Stimulated activated CD8-positive, alpha-beta memory T cell treated with anti-CD3 and anti-CD28 coated beads, Interleukin-12 subunit alpha, Interleukin-12 subunit beta, amount 100 ng/mL, for 24 hours (primary cell): ENCODE results near the gene IWS1.
"Not testable (repeated sequence)": the region's sequence is repeated elsewhere in the genome, so short reads cannot be mapped to it uniquely, and the experiment has no call there.

ENCODE experiments used
- DNase-seq: peaks from one replicate; pipeline ENCODE4 v3.0.0-alpha.2; 2020; ENCODE audit errors: extremely low read depth

The IWS1 gene

DNA sequence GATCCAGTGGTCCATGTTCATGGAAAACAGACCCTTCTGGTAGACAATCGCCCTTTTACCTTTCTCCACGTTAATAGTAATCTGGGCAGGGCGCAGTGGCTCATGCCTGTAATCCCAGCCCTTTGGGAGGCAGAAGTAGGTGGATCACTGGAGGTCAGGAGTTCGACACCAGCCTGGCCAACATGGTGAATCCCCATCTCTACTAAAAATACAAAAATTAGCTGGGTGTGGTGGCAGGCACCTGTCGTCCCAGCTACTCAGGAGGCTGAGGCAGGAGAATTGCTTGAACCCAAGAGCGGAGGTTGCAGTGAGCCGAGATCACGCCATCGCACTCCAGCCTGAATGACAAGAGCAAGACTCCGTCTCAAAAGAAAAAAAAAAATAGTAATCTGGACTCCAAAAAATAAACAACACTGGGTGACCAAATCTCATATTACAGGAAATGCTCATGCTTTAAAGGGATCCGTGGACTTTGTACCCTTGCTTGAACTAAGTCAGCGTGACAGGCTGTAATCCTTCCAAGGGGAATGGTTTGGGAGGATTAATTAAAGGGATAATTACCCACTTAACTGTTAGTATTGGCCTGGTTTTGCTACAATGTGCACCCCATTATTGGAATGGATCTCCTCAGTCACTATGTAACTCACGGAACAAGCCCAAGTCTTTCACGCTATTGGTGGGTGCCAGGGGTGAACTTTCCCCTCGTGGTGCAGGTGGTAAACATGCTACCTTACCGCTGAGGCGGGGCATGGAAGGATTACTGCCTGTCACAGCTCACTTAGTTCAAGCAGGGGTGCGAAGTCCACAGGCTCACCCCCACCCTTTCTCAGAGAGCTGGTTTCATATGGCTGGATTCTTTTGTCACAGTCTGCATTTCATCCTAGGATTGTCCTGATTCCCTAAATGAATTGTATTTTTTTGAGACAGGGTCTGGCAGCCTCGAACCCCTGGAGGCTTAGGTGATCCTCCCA lies 71.4 kb downstream of the IWS1 start:
- no peak for DNase-seq

DNA sequence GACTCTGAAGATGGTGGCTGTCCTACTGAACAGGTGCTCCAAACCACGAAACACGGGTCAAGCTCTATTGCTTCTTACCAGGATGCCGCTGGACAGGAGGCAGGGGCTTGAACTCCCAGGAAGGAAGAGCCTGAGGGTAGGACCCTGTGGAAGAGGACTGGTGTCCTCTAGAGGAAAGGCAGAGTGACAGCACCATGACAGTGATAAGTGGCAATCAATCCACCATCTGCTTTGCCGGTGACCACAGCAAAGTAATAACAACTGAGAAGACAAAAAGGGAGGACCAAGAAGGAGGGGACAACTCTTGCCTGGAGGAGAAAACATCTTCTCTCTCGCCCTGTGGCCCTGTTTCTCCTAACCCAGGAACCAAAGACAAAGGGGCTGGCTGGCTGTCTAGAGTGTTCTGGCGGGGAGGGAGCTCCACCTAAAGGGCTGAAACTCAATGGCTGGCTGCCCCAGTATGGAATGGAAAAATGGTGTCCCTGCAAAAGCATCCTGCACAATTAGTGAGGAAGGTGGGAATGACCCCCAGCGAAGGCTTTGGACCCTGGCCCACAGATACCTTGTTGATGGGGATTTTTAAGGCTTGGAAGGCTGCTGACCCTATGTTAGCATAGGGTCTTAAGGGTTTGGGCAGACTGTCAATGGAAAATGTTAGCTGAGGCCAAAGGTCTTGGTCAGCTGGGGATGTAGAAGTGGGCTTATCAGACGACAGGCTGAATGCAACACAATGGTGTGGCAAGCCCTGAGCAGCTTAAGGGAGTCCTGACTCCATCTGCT lies 72.7 kb downstream of the IWS1 start:
- no peak for DNase-seq

DNA sequence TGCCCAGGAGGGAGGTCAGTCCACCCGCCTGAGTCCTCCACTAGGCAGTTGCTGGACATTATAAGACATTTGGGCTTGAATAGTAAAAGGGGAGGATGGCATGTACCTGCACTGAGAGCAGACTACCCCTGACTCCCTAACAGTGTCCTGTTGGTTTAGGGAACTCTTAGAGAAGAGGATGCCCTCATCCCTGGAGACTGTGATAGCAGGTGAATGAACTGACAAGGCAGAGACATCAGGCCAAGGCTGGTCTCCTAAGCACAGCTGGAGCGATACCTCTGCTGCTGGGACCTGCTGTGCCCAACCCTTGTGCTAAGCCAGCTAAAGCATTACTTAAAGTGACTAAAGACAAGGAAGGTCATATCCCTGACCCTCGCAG lies 73.3 kb downstream of the IWS1 start:
- DNase-seq = no peak

DNA sequence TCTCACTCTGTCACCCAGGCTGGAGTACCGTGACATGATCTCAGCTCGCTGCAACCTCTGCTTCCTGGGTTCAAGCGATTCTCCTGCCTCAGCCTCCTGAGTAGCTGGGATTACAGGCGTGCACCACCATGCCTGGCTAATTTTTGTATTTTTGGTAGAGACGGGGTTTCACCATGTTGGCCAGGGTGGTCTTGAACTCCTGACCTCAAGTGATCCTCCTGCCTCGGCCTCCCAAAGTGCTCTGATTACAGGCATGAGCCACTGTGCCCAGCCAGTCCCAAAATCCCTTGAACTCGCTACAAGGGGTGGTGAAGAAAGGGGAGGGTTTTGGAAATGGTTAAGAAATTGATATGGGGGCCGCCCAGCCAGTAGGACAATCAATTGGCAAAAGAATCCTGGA lies 73.9 kb downstream of the IWS1 start:
- not testable (repeated sequence) for DNase-seq

DNA sequence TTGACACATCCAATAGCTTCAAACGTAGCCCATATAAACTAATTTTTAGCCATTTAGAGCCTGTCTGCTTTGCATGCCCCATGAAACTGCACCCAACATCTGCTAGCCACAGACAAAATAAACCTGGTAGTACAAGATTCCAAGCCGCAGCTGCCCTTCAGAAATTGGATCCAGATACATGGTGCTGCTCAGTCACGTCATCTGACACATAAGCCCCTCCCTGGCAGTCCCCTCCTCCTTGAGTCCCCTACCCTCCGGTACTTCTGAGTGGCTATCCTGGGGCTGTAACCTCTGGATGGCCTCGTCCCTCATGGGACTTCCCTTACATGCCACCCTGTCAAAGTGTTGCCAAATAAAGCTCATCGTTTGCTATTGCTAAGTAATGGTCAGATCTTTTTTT lies 74.3 kb downstream of the IWS1 start:
- DNase-seq = no peak

DNA sequence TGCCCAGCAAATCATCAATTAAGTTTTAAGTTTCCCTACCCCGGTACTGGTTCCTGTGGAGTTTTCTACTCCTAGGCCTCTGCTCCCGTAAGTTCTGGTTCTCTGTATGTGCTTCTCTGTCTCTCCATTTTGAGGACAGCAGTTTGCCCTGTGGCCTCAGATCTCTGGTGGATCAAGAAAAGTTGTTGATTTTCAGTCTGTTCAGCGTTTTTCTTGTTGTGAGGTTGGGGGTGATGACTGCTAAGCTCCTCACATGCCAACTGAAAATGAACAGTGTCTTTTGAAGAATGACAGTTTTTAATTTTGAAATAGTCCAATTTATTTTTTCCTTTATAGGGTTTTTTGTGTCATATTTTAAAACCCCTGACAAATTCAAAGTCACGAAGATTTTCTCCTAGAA lies 76.4 kb downstream of the IWS1 start:
- no peak for DNase-seq

DNA sequence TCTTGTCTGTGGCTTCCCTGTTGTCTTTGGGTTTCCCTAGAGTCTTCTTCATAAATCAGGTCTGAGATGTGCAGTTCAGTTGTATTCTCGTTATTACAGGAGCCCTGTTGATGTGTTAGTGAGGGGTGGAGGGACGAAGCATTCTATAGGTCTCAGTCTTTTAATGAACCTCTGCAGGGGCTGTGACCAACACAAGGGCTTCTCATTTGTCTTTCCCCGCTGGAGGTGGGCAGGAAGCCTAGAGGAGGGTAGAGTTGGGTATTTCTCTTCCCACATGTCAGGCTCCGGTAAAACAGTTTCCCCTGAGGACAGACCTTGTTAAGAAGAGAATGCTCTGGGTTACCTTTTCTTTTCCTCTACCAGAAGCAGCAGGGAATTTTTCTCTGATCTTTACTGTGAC lies 76.9 kb downstream of the IWS1 start:
- no peak for DNase-seq

DNA sequence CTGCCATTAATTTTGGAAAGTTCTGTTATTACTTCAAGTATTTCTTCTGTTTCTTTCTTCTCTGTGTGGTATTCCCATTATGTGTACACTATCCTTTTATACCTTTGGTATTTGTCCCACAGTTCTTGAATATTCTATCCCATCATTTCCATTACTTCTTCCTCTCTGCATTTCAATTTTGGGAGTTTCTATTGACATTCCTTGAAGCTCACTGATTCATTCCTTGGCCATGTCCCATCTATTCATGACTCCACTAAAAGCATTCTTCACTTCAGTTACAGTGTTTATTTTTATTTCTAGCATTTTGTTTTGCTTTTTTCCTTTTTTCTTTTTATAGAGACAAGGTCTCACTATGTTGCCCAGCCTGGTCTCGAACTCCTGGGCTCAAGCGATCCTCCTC lies 77.8 kb downstream of the IWS1 start:
- DNase-seq = no peak

DNA sequence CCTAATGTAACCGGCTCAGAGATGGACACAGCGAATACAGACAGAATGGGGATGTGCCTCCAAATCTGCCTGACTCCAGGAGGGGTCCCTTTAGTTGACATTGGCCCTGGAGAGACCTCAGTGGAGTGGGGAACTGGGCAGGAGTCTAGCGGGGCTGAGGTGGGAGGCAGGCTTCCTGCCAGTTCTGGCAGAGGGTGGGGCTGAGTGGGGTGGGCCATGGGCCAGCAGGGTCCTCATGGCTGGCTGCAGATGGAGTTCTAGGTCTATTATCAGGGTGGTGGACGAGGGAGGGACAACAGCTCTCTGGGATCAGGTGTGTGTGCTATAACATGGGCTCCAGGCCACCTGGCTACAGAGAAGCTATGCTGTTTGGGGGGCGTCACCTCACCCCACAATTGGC lies 86.9 kb downstream of the IWS1 start:
- DNase-seq = no peak

DNA sequence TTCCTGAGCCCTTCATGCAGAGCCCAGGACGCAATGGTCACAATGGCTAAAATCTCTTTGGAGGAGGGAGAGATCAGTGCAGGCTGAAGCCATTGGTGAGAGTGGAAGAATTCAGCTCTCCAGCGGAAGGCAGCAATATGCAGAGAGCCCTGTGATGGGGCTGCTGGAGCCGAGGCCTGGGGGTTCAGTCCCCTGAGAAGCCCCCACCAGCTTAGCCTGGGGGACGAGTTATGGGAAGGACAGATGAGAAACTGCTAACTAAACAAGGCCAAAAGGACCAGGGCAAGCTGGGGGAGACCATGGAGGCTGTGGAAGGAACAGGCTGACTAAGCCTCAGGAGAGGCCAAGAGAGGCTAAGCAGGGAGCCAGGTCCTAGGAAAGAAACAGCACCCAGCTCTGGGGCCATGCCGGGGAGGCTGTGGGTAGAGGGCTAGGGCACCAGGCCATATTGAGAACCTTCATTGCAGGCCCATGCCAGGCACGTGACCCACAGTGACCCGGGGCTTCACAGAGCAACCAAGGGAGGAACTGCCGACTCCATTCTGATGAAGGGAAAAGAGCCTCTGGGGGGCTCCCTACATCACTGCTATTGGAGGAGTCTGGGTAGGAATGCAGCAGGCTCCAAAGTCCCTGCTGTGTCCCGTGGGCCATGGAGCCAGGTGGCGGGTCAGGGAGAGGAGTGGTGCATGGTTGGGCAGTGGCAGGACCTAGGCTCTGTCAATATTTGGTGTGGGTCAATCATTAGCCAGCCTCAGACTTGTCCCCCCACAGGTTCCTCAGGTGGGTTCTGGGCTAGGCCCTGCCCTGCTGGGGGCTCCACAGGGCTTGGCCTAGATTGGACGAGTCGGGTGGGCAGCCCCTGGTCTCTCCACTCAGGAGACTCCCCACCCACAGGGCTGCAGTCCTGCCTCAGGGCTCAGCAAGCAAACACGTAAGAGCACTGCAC lies 88.2 kb downstream of the IWS1 start:
- DNase-seq = no peak

DNA sequence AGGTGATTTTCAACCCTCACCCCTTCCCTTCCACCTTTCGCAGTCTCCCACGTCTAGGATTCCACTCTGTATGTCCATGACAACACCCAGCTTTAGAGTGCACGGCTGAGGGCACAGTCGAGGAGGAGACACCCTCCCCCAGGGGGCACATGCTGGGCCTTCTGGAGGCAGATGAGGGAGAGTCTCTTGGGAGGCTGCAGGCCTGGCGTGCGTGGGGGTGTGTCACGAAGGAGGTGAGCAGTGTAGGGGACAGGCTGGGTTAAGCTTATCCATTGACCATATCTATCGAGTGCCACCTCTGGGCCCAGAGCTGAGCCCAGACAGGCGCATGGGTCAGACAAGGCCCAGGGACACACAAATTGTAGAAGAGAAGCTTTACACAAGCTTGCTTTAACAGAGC lies 89.2 kb downstream of the IWS1 start:
- no peak for DNase-seq

DNA sequence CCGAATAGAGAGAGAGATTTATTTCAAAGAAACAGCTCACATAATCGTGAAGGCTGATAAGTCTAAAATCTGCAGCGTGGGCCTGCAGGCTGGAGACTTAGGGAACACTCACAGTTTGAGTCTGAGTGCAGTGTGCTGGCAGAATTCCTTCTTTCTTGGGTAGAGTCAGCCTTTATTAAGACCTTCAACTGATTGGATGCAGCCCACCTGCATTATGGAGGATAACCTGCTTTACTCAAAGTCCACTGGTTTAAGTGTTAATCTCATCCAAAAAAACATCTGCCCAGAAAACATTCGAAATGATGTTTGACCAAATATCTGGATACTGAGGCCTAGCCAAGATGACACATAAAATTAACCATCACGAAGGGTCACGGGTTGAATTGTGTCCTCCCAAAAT lies 91.8 kb downstream of the IWS1 start:
- DNase-seq = no peak

DNA sequence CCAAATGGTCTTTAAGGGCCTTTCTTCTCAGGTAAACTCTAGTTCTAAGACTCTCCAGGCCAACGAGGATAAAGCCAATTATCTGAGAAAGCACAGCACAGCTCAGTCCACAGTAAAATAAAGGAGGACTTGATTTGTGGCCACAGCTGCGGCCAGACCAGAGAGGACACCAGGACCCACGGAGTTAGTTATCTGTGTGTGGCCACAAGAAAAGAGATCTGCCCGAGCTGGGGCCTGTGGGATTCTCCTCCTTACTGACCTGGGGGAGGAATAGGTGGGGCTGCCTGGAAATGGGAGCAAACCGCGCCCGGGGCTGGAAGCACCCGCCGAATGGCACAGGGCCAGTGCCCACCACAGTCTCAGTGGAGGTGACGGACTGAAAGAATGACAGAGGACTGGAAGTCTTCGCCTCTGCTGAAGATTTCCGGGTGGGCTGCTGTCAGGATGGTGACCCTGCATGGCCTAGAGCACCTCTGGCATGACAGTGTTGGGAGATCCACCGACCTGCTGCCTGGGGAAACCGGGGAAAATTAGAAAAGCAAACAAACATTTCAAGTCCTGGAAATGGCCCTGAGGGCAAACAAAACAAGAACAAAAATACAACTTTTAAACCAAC lies 94.8 kb downstream of the IWS1 start:
- DNase-seq = no peak
